Bronchial epithelial cell (primary cell): ENCODE data around the gene AKAP14. TPM values are rescaled to one million over a fixed set of nuclear protein-coding genes. Genes with fewer than 3 reads are reported as not detected.
A peak's percentile ranks its signal among the peaks of the same experiment; 100 is the strongest.
"Not testable (repeated sequence)": the region's sequence is repeated elsewhere in the genome, so short reads cannot be mapped to it uniquely, and the experiment has no call there.

Source experiments
- DNase-seq: peaks from one replicate; pipeline ENCODE4 v3.0.0-alpha.2; 2010; ENCODE audit warnings: low read depth
- FAIRE-seq: peaks from 2 replicates; lab custom pipeline; 2011; peaks lifted over from hg19 to GRCh38; lab: Jason Lieb, UNC
- H3K27me3 ChIP-seq: 2 replicates; pipeline ENCODE4 v1.5.1; 2011; ENCODE audit warnings: low read length; ENCODE audit not compliant: control insufficient read depth, insufficient read depth
- H3K36me3 ChIP-seq: 2 replicates; pipeline ENCODE4 v1.5.1; 2011; ENCODE audit warnings: low read length; ENCODE audit not compliant: control insufficient read depth, insufficient read depth
- H3K4me3 ChIP-seq: 2 replicates; pipeline ENCODE4 v1.5.1; 2011; ENCODE audit warnings: mild to moderate bottlenecking, low read depth, low read length, control low read depth
- total RNA-seq: library from RNA; depleted of rRNA; stranded (reverse); fragments of >200 nt; gene quantifications from 2 replicates; pipeline ENCODE4 v1.2.1, GENCODE V29; 2014
- TF ChIP-seq, protein P1 (sequence below): IDR thresholded peaks from 2 replicates; pipeline ENCODE4 v1.5.1; 2011; ENCODE audit warnings: mild to moderate bottlenecking, moderate library complexity, low read length, control low read depth, inconsistent platforms; ENCODE audit not compliant: insufficient read depth, severe bottlenecking

Gene AKAP14
- total RNA-seq, 1 donor from 2014 or later, result not detected

DNA sequence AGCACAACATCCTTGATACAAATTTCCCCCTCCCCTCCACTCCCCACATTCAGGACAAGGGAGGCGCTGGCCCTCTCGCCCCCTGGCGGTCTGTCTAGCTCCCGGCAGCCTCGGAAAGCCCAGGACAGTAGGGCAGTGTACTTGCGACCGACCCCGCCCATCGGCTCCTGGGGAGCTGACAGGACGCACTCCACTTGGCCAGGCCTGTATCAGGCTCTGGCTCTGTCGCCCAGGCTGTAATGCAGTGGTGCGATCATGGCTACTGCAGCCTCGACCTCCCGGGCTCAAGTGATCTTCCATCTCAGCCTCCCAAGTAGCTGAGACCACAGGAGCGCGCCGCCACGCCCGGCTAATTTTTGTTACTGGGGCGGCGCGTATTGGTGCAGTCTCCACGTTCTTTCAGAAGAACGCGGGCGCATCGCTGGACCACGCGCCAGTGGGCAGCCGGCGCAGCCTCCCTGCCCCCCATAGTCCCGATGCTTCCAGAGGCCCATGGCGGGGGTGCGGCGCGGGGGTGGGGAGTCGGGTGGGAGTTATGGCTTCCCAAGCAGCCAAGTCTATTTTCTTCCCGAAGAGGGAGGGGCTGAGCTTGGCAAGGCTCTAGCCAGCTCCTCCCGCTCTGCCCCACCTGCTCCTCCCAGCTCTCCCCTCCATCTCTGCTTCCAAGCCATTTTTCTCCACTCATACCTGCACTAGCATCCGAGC lies 7.8 kb upstream of the AKAP14 start:
- FAIRE-seq (no peak), DNase-seq (peak; percentile 23)
- Histone ChIP-seq H3K36me3 (no peaks in the 10 kb centered on the region), H3K4me3 (peak overlapping the region; percentile 6), H3K27me3 (no peaks in the 10 kb centered on the region)
- TF ChIP-seq, protein P1, sequence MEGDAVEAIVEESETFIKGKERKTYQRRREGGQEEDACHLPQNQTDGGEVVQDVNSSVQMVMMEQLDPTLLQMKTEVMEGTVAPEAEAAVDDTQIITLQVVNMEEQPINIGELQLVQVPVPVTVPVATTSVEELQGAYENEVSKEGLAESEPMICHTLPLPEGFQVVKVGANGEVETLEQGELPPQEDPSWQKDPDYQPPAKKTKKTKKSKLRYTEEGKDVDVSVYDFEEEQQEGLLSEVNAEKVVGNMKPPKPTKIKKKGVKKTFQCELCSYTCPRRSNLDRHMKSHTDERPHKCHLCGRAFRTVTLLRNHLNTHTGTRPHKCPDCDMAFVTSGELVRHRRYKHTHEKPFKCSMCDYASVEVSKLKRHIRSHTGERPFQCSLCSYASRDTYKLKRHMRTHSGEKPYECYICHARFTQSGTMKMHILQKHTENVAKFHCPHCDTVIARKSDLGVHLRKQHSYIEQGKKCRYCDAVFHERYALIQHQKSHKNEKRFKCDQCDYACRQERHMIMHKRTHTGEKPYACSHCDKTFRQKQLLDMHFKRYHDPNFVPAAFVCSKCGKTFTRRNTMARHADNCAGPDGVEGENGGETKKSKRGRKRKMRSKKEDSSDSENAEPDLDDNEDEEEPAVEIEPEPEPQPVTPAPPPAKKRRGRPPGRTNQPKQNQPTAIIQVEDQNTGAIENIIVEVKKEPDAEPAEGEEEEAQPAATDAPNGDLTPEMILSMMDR, result peak; percentile 57

DNA sequence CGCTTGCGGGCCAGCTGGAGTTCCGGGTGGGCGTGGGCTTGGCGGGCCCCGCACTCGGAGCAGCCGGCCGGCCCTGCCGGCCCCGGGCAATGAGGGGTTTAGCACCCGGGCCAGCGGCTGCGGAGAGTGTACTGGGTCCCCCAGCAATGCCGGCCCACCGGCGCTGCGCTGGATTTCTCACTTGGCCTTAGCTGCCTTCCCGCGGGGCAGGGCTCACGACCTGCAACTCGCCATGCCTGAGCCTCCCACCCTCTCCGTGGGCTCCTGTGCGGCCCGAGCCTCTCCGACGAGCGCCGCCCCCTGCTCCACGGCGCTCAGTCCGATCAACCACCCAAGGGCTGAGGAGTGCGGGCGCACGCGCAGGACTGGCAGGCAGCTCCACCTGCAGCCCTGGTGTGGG lies 5.1 kb upstream of the AKAP14 start:
- not testable (repeated sequence) for DNase-seq, H3K36me3 ChIP-seq, H3K4me3 ChIP-seq, H3K27me3 ChIP-seq, FAIRE-seq

DNA sequence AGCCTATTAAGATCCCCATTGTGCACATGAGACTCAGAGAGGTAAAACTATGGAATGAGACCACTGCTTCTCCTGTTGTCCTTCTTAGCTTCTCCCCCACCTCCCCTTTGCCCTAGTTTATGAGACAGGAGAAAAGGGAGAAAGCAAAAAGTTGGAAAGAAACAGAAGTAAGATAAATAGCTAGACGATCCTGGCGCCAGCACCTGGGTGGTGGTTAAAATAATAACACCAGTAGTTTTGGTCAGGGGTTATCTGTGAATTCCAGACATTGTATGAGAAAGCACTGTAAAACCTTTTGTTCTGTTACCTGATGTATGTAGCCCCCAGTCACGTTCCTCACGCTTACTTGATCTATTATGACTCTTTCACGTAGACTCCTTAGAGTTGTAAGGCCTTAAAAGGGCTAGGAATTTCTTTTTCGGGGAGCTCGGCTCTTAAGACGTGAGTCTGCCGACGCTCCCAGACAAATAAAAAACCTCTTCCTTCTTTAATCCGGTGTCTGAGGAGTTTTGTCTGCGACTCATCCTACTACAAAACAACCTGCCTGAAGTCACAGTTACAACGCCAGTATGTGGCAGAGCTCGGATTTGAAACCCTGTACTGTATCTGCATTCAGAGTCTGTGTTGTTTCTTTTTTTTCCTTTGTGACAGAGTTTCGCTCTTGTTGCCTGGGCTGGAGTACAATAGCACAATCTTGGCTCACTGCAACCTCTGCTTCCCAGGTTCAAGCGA lies 3.6 kb upstream of the AKAP14 start:
- FAIRE-seq, H3K4me3 ChIP-seq, H3K36me3 ChIP-seq, DNase-seq, H3K27me3 ChIP-seq: not testable (repeated sequence)

DNA sequence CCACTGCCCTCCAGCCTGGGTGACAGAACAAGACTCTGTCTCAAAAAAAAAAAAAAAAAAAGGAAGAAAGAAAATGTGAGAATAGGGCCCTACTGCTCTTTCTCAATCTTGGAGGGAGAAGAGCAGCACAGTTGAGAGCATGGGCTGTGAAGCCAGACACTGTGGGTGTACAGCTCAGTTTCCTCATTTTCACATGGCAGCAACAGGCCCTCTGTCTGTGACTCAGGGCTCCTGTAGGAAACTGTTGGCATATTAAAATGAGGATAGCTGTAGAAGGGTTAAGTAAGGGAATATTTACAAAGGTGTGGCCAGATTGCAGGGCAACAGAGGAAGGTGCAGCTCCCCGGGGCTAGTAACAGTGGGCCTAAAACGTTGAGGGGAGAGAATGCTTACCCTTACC lies 3.4 kb downstream of the AKAP14 start:
- peak; percentile 50 for DNase-seq
- TF ChIP-seq, protein P1, result no peak
- Histone ChIP-seq H3K27me3 (no peaks in the 10 kb centered on the region), H3K36me3 (no peaks in the 10 kb centered on the region), H3K4me3 (no peak overlapping the region)
- no peak for FAIRE-seq

DNA sequence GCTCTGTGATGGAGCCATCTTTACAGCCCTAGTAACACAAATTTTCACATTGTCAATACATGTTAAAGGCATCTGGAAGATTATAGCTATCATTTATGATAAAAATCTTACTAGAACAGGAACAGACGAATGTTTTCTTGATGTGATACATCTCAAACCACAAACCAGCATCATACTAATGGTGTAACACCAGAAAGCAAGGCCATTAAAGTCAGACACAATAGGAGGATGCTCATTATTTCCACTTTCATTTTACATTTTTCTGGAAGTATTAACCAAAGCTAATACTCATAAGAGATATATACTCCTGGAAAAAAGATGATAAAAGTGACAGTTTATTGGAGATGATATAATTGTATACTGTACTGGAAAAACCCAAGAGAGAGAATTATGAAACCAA lies 5.3 kb downstream of the AKAP14 start:
- no peaks in the 10 kb centered on the region for H3K36me3 ChIP-seq
- no peak overlapping the region for H3K4me3 ChIP-seq
- DNase-seq (no peak), FAIRE-seq (no peak)
- TF ChIP-seq, protein P1, result no peak
- H3K27me3 ChIP-seq, result no peaks in the 10 kb centered on the region

DNA sequence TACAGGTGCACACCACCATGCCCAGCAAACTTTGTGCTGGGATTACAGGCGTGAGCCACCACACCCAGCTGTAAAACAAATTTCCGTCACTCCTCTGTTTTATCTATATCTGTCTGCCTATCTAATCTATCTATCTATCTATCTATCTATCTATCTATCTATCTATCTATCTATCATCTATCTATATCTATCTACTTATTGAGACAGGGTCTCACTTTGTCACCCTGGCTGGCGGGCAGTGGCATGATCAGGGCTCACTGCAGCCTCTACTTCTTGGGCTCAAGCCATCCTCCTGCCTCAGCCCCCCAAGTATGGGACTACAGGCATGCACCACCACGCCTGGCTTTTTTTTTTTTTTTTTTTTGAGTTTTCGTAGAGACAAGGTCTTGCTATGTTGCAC lies 20.6 kb downstream of the AKAP14 start:
- no peak overlapping the region for H3K4me3 ChIP-seq
- no peaks in the 10 kb centered on the region for H3K36me3 ChIP-seq
- TF ChIP-seq, protein P1, result no peak
- no peak for FAIRE-seq
- no peak for DNase-seq
- no peaks in the 10 kb centered on the region for H3K27me3 ChIP-seq
